Astrocyte of the cerebellum (primary cell): ENCODE results near the gene NDEL1.

Experiments
- DNase-seq: peaks from one replicate; pipeline ENCODE4 v3.0.0-alpha.2; 2011; ENCODE audit warnings: low read depth
- H3K4me3 ChIP-seq: 2 replicates; pipeline ENCODE4 v1.5.1; 2011; ENCODE audit warnings: mild to moderate bottlenecking, low read depth, low read length, moderate library complexity
- CTCF ChIP-seq: IDR thresholded peaks from 2 replicates; pipeline ENCODE4 v1.5.1; 2012; ENCODE audit warnings: low read length, low read depth, moderate library complexity, mild to moderate bottlenecking; ENCODE audit errors: missing control alignments
- in situ Hi-C: cut with HindIII; loops from 2 replicates; pipeline ENCODE4 v1.10.0; 2017; ENCODE audit warnings: low sequenced_read_pairs

NDEL1 gene

GRCh38 chr17:8438441-8438840, 2.8 kb downstream of the NDEL1 start:
- DNase-seq = no peak
- no peak for TF ChIP-seq CTCF
- in situ Hi-C loops = no loop called here
- no peak overlapping the region for H3K4me3 ChIP-seq

DNA sequence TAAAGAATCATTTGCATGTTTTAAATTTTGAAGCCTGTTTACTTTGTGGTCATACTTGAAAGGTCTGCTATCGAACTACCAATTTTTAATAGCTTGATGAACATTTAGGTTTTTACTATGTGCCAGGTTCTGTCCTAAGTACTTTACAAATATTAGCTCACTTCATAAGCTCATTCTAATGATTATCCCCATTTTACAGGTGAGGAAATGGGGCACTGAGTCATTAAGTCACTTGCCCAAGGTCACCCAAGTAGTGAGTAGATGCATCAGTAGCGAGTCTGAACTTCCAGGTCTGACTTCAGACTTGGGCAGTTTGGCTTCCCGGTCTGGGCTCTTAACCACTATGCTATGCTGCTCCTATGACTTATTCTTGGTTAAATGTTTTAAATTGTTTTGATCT, 4.0 kb downstream of the NDEL1 start:
- DNase-seq = no peak
- H3K4me3 ChIP-seq = no peak overlapping the region
- in situ Hi-C loops = loop anchor here (5.0 kb wide), 1 partner anchor 53 kb away; no protein-coding TSS in a partner anchor
- TF ChIP-seq CTCF = no peak

DNA sequence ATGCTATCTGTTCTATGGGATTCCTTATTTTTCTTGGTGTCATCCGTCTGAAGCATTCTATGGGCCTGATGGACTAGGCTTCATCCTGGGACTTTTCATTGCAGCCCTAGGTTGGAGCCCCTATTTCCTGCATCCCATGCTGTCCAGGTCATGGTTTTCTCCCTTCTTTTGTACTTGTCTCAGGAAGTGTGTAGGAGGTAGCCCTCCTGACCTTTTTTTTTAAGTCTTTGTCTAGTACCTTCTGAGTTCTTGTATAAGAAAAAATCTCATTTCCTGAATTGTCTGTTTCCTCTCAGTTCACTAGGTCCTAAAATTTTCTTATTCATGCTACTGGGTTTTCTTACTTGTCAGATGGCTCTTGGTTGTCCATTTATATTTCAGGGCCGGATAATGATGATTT, 6.0 kb downstream of the NDEL1 start:
- in situ Hi-C loops = loop anchor here (5.0 kb wide), 1 partner anchor 51 kb away; no protein-coding TSS in a partner anchor
- DNase-seq = no peak
- no peak overlapping the region for H3K4me3 ChIP-seq
- TF ChIP-seq CTCF = no peak

DNA sequence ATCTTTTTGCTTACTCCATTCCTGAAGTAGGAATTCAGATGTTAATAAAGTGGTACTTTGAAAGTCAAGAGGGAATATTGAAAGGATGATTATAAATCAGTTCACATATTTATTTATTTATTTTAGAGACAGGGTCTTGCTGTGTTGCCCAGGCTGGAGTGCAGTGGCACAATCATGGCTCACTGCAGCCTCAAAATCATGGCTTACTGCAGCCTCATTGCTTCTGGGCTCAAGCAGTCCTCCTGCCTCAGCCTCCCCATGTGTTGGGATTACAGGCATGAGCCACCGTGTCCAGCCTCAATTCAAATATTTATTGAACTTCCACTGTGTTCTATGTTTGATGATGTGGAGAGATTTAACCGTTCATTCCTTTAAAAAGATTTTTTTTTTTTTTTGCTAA, 6.6 kb downstream of the NDEL1 start:
- no peak for DNase-seq
- TF ChIP-seq CTCF = no peak
- H3K4me3 ChIP-seq = no peak overlapping the region
- in situ Hi-C loops = loop anchor here (5.0 kb wide), 1 partner anchor 50 kb away; no protein-coding TSS in a partner anchor

DNA sequence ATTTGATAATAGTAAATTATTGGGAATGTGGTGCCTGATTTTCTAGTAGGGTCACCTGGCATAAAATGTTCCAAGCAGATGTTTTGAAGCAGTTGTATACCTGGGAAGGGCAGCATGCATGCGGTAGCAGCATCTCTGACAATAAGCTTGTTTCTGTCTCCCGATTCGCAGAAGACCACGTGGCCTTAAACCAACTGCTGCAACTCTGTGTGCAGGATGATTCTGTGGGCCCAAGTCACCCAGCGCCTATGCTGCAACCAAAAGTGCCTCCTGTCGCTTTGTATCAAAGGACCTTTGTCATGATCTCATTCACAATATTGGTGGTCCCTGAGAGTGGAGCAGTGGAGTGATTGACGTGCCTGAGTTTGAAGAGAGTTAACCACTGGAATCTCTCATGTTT, 8.1 kb downstream of the NDEL1 start:
- no peak overlapping the region for H3K4me3 ChIP-seq
- TF ChIP-seq CTCF = no peak
- no peak for DNase-seq
- in situ Hi-C loops = loop anchor here (5.0 kb wide), 1 partner anchor 49 kb away; no protein-coding TSS in a partner anchor

DNA sequence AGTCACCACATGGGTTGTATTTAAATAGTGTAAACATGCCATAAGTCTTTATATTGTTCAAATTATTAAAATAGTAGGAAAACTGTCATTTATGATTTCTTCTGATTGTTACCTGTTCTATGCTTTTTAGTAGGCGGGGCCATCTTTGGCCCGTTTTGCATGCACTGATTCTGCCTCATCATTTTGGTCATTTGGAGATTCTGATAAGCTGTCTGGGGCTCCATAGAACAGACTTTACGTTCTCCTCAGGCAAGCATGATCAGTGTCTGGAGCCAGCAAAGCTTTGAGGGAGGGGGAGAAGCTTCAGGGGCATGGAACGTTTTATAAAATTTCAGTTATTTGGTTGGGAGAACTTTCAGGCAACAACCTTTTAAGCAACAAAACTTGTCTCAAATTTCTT, 8.8 kb downstream of the NDEL1 start:
- no peak overlapping the region for H3K4me3 ChIP-seq
- in situ Hi-C loops = loop anchor here (5.0 kb wide), 1 partner anchor 48 kb away; no protein-coding TSS in a partner anchor
- no peak for TF ChIP-seq CTCF
- no peak for DNase-seq

DNA sequence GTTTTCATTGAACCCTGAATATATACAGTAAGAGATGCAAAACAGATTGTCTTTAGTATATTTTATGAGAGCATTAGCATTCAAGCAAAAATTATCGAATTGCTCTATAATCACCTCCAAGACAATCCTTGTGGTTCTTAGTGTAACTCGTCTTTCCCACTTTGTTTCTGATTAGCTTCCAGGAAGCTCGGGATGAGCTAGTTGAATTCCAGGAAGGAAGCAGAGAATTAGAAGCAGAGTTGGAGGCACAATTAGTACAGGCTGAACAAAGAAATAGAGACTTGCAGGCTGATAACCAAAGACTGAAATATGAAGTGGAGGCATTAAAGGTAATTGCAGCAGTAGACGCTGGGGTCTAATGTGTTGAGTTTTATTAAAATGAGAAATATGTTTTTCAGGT, 9.9 kb downstream of the NDEL1 start:
- H3K4me3 ChIP-seq = no peak overlapping the region
- TF ChIP-seq CTCF = no peak
- DNase-seq = no peak
- in situ Hi-C loops = no loop called here
